HG02588 (cell line): ENCODE results near the gene PLXNA4.

Experiments used
- ATAC-seq: cut with Tn5 transposase; IDR thresholded peaks from one replicate; pipeline ENCODE4 v1.9.1; 2021; ENCODE audit warnings: mild to moderate bottlenecking, moderate library complexity; ENCODE audit not compliant: unreplicated experiment

PLXNA4 gene

GRCh38 chr7:132286836-132287235 is 289.4 kb downstream of the PLXNA4 start:
- no peak for ATAC-seq

GRCh38 chr7:132280335-132280734 is 295.9 kb downstream of the PLXNA4 start:
- ATAC-seq = no peak

DNA sequence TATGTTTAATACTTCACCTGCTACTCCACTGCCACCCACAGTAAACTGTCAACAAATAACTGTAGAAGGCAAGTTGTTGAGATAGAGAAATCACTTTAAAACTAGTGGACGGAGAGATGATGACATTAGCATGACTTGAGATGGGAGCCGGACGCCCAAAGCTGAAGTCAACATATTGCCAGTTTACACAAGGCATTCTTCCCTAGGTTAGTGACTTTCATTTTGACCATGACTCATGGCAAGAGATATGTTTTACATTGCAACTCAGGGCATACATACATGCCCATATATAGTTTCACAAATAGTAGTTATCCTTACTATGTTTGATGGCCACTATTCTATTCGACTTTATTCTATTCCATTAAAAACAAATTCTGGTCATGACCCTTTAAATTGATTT is 296.6 kb downstream of the PLXNA4 start:
- no peak for ATAC-seq

GRCh38 chr7:132276976-132277725 is 299.1 kb downstream of the PLXNA4 start:
- ATAC-seq = no peak

DNA sequence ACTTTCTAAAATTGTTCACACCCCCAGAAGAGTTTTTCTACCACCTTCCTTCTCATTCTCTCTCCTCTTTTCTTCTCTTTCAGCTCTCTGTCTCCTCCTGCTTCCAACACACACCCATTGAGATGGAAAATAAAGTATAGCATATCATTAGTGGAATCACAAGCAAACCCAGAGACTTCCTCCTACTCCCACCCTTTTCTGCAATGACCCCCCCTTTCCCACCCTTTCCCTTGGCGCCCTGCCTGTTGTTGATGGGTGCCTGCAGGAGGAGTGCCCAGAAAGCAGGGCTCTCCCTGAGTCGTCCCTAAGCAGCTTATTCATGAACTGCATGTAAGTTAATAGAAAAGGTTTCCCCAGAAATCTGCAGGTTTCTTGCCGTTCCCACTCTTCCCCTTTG is 300.0 kb downstream of the PLXNA4 start:
- ATAC-seq = no peak

DNA sequence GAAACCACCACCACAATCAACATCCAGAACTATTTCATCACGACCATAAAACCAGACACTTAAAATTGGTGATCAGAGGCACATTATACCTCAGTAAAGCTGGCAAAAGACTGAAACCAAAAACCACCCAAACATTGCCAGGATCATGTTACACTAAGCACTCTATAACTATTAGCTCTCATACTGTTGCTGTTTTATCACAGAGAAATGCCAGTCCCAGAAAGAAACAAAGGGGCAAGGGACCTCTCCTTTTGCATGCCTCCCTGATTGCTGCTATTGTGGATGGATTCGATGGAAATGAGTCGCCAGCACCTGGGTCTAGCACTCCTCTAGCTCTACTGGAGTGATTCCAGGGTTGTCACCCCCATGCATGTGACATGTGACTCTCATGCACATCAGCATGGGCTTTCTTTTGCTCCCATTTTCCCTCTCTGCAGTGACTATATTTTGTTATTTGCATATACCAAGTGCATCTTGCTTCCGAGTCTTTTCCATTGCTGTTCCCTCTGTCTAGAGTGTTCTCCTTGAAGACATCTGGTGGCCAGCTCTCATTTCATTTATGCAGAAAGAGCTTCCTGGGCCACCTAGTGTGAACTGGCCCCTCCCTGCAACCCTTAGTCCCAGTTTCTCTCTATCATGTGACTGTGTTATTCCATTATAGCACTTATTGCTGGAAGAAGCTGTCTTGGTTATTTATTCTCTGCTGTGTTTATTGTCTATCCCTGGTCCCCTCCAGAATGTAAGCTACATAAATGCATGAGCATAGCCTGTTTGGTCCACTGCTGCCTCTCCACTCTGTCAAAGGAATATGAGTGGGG is 300.6 kb downstream of the PLXNA4 start:
- ATAC-seq = no peak

DNA sequence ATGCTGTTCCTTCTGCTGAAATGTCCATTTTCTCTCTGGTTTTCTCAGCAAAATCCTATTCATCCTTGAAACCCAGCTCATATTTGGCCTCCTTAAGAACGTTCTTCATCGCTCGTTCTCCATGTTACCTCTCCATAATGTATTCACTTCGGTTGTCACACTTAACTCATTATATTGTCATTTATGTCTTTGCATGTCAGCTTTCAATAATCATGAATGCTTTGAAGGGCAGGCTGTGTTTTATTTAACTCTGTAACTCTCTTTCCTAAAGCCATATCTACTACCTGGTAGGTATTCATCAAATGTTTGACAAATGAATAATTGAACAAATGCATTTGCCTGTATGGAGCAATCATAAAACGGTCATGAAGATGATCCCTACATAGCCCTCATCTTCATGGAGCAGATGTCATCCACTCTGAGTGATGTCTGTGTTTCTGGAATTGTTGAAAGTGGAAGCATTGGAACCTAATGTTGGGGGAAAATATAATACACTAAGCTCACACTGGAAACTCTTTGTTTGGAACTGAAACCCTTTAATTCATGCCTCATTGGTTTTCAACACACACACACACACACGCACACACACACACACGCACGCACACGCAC is 303.4 kb downstream of the PLXNA4 start:
- ATAC-seq = no peak

GRCh38 chr7:132270517-132270916 is 305.8 kb downstream of the PLXNA4 start:
- ATAC-seq = no peak

DNA sequence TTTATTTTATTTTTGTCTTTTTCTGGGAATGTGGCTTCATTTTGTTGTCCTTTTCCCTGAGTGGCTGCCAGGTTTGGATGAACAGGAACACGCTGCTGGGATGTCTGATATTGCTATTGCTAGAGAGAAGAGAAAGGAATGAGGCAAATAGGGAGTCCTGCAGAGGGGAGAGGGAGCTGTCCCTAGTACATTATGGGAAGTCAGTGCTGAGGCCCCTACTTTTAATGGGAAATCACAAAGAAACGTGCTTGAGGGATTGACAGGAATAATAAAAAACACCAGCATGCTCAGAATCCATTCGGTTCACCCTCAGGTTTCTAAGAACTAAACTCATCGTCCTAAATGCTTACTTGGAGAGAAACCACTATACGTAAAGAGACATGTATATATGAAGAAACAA is 306.6 kb downstream of the PLXNA4 start:
- ATAC-seq = no peak

GRCh38 chr7:132263151-132263550 is 313.1 kb downstream of the PLXNA4 start:
- no peak for ATAC-seq

DNA sequence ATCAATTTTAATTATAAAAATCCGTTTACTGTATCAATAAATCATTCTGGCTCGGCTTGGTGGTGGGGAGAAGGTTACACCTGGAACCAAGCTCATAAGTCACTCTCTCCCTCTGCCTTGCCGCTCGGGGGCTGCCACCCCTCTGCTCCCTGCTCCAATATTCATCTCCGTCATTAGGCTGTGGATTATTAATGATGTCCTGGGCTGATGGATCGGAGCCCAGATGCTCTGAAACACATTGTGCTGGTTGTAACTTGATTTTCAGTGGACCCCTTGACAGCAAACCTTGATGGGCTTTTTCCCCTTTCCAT is 314.2 kb downstream of the PLXNA4 start:
- ATAC-seq = no peak

DNA sequence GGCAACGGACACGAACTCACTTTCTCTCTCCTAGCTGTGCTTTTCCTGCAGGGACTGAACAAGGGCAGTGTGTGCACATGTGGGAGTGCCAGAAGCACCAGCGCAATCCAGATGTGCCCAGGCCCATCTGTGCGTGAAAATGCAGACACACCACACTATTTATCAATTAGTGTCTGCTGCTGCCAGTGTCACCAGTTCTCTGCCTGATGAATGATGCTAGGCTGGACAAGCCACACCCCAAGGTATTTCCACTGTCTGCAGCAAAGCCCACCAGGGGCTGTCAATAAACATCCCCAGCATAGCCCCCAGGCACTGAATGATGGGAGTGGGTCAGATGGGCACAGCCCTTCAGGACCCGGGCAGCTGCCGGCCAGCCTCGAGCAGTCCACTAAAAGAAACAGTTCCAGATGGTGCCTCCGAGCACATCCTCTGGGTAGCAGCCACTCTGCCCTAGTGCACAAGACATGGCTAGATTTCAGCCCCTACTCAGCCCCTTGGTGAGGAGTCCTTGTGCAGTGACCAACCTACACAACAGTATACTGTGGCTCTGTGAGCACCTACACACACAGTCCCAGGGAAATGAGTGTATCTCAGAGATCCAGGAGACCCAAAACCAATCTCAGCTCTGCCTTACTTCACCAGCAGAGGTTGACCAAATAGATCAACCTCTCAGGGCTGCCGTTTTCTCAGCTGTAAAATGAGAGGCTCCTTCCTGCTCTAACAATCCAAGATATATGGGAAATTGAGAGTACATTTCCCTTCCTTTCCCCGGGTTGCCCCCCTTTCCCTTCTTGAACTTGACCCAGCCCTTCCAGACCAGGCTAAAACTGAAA is 314.7 kb downstream of the PLXNA4 start:
- ATAC-seq = no peak

GRCh38 chr7:132258231-132258630 is 318.0 kb downstream of the PLXNA4 start:
- no peak for ATAC-seq

DNA sequence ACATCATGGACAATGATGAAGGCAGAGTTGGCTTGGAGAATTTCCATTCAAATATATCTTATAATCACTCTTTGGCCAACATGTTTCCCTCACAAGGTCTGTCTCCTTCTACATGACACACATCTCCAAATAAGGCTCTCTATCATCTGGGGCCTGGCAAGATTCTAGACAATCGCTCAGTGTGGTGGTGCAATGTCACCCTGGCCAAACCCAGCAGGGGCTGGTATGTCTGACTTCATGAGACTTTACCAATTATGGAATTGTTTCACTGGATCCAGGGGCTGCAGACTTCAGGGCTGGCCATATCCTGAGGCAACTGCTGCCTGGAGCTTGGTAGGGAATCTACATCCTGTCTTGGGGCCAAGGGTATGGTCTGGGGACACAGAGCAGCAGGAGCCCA is 319.0 kb downstream of the PLXNA4 start:
- no peak for ATAC-seq

GRCh38 chr7:132256721-132257212 is 319.5 kb downstream of the PLXNA4 start:
- ATAC-seq = no peak

- ATAC-seq = no peak
Observed at GRCh38 chr7:132255898-132256297, 320.4 kb downstream of the PLXNA4 start.

GRCh38 chr7:132255115-132255797 is 321.0 kb downstream of the PLXNA4 start:
- ATAC-seq = no peak

DNA sequence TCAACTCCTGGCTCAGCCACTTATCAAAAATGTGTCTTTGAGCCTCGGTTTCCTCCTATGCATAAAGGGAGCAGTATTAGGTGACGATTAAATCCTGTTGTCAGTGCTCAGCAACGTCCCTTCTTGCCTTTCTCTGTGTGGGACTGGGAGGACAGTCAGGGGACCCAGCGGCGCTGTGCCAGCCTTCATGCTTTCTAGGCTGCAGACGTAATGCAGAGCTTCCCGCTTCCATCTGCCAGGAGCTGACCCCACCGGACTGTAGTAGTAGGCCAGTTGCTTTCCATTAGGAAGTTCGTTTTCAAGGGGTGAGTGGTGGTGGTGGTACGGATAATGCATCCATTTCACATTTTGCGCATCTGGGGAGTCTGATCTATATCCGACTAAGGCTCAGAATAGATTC is 321.8 kb downstream of the PLXNA4 start:
- ATAC-seq = no peak

DNA sequence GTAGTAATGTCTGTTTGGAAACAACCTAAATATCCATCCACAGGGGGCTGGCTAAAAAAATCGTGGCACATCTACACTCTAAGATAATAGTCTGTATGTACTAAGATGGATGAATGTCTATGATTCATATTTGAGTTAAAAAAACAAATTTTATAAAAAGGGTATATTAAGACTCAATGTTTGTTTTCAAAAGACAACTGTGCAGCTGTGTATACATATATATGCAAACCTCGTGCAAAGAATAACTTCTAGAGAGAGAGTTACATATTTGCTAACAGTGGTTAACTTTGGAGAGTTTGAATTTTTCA is 323.5 kb downstream of the PLXNA4 start:
- no peak for ATAC-seq

- no peak for ATAC-seq
Observed at GRCh38 chr7:132251327-132251659, 325.0 kb downstream of the PLXNA4 start.
